ENCODE data around the gene SLC12A5. TPM values are rescaled to one million over a fixed set of nuclear protein-coding genes. Genes with fewer than 3 reads are reported as not detected.

The SLC12A5 gene
- polyA plus RNA-seq, 3 donors: 0.39 to 1.3 (median 0.56) TPM

Other genes starting within 250 kb of the SLC12A5 start
- 1 to 10 TPM in 1 of 3 donors, under 1 TPM in 1, not detected in 1; 0.32 to 1.0 TPM for gene WFDC3, start 237.3 kb upstream of the SLC12A5 start, polyA plus RNA-seq
- 10 to 100 TPM; 15.8 to 37.1 (median 24.4) TPM for gene DNTTIP1, start 237.3 kb upstream of the SLC12A5 start, polyA plus RNA-seq
- gene UBE2C, start 216.6 kb upstream of the SLC12A5 start, polyA plus RNA-seq: 1 to 10 TPM in 2 of 3 donors, under 1 TPM in 1; 0.55 to 3.5 (median 1.1) TPM
- 1 to 10 TPM; 3.0 to 3.3 (median 3.0) TPM for gene TNNC2, start 201.9 kb upstream of the SLC12A5 start, polyA plus RNA-seq
- 10 to 100 TPM in 2 of 3 donors, 1 to 10 TPM in 1; 9.2 to 50.9 (median 48.6) TPM for gene SNX21, start 195.4 kb upstream of the SLC12A5 start, polyA plus RNA-seq
- 10 to 100 TPM; 16.6 to 28.5 (median 21.7) TPM for gene ACOT8, start 171.8 kb upstream of the SLC12A5 start, polyA plus RNA-seq
- gene ZSWIM3, start 171.6 kb upstream of the SLC12A5 start, polyA plus RNA-seq: 1 to 10 TPM in 2 of 3 donors, under 1 TPM in 1; 0.90 to 1.1 (median 1.0) TPM
- gene ZSWIM1, start 148.0 kb upstream of the SLC12A5 start, polyA plus RNA-seq: 1 to 10 TPM; 2.5 to 4.0 (median 3.0) TPM
- 1 to 10 TPM; 1.0 to 2.7 (median 1.1) TPM for gene SPATA25, start 141.6 kb upstream of the SLC12A5 start, polyA plus RNA-seq
- 1 to 10 TPM; 3.2 to 8.0 (median 4.6) TPM for gene NEURL2, start 138.0 kb upstream of the SLC12A5 start, polyA plus RNA-seq
- 100 to 1,000 TPM in 1 of 3 donors, 10 to 100 TPM in 2; 46.4 to 116 (median 82.4) TPM for gene CTSA, start 137.9 kb upstream of the SLC12A5 start, polyA plus RNA-seq
- 100 to 1,000 TPM; 113 to 308 (median 276) TPM for gene PLTP, start 117.1 kb upstream of the SLC12A5 start, polyA plus RNA-seq
- 10 to 100 TPM; 18.6 to 28.2 (median 25.8) TPM for gene PCIF1, start 94.5 kb upstream of the SLC12A5 start, polyA plus RNA-seq
- gene ZNF335, start 57.0 kb upstream of the SLC12A5 start, polyA plus RNA-seq: 10 to 100 TPM in 1 of 3 donors, 1 to 10 TPM in 2; 6.9 to 11.0 (median 7.4) TPM
- 10 to 100 TPM in 2 of 3 donors, under 1 TPM in 1; 0.79 to 16.6 (median 12.8) TPM for gene MMP9, start 20.3 kb upstream of the SLC12A5 start, polyA plus RNA-seq
- 10 to 100 TPM in 2 of 3 donors, 1 to 10 TPM in 1; 9.4 to 14.3 (median 14.1) TPM for gene NCOA5, start 60.7 kb downstream of the SLC12A5 start, polyA plus RNA-seq
- 10 to 100 TPM; 15.6 to 39.4 (median 21.1) TPM for gene CD40, start 89.1 kb downstream of the SLC12A5 start, polyA plus RNA-seq

All from adipose tissue (tissue), 3 donors.